ENCODE data around the gene KDM4C. TPM values are rescaled to one million over a fixed set of nuclear protein-coding genes. Genes with fewer than 3 reads are reported as not detected.

The KDM4C gene
- total RNA-seq, 1 donor from 2014 or later, result 18.2 TPM

DNA sequence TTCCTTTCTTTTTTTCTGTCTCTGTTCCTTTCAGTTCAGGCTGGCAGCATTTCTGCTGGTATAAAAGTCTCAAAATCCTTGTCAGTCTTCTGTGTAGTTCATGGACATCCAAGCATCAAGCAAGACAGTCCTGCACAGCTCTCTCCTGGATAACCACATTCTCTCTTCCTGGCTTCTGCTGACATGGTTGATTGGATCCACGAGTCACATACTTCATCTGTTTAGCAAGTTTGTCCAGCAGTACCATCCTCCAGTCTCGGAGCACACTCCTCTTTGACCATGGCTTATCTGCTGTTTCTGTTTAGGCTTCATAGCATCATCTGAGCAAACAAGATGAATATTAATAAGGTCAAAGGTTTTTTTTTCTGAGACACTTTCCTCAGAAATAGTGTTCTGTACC is 220.8 kb downstream of the KDM4C start:
- H3K36me3 Mint-ChIP-seq (ENCODE audit: low read depth, unreplicated experiment), result peaks cover 4% of the 10 kb centered on the region
- H3K27ac Mint-ChIP-seq (ENCODE audit: unreplicated experiment), result no peak overlapping the region
- no peaks in the 10 kb centered on the region for H3K4me1 ChIP-seq (ENCODE audit: insufficient read depth, low read length)
- H3K27ac ChIP-seq (ENCODE audit: low read depth, low read length), result no peak overlapping the region
- no peaks in the 10 kb centered on the region for H3K27me3 ChIP-seq (ENCODE audit: insufficient read depth, low read length)
- H3K27me3 Mint-ChIP-seq (ENCODE audit: low read depth, unreplicated experiment), result no peaks in the 10 kb centered on the region
- no peak for TF ChIP-seq EZH2 (IDR thresholded peaks at IDR 0.05; ENCODE audit: insufficient read depth, low read length)
- TF ChIP-seq, protein P1, sequence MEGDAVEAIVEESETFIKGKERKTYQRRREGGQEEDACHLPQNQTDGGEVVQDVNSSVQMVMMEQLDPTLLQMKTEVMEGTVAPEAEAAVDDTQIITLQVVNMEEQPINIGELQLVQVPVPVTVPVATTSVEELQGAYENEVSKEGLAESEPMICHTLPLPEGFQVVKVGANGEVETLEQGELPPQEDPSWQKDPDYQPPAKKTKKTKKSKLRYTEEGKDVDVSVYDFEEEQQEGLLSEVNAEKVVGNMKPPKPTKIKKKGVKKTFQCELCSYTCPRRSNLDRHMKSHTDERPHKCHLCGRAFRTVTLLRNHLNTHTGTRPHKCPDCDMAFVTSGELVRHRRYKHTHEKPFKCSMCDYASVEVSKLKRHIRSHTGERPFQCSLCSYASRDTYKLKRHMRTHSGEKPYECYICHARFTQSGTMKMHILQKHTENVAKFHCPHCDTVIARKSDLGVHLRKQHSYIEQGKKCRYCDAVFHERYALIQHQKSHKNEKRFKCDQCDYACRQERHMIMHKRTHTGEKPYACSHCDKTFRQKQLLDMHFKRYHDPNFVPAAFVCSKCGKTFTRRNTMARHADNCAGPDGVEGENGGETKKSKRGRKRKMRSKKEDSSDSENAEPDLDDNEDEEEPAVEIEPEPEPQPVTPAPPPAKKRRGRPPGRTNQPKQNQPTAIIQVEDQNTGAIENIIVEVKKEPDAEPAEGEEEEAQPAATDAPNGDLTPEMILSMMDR (IDR thresholded peaks at IDR 0.05; ENCODE audit: insufficient read depth, low read depth, low read length), result no peak
- no peak overlapping the region for H2AFZ ChIP-seq (ENCODE audit: low read depth, low read length)
- H3K4me2 ChIP-seq (ENCODE audit: low read length), result no peak overlapping the region
- no peak overlapping the region for H3K4me3 ChIP-seq (ENCODE audit: insufficient read depth, low read depth, low read length)
- no peaks in the 10 kb centered on the region for H4K20me1 ChIP-seq (ENCODE audit: insufficient read depth, low read length)
- no peak for DNase-seq (ENCODE audit: low read depth)
- no peaks in the 10 kb centered on the region for H3K9me3 ChIP-seq (ENCODE audit: insufficient read depth, low read depth, low read length)
- H3K36me3 ChIP-seq (ENCODE audit: insufficient read depth, low read length), result peaks cover 3% of the 10 kb centered on the region
- no peak overlapping the region for H3K9ac ChIP-seq (ENCODE audit: low read length)
- H3K4me1 Mint-ChIP-seq (ENCODE audit: low read depth, unreplicated experiment), result peaks cover 4% of the 10 kb centered on the region
- no peak overlapping the region for H3K4me3 Mint-ChIP-seq (ENCODE audit: unreplicated experiment)
- FAIRE-seq, result no peak
- no peaks in the 10 kb centered on the region for H3K9me3 Mint-ChIP-seq (ENCODE audit: unreplicated experiment)
- H3K79me2 ChIP-seq (ENCODE audit: insufficient read depth, low read length), result no peaks in the 10 kb centered on the region

DNA sequence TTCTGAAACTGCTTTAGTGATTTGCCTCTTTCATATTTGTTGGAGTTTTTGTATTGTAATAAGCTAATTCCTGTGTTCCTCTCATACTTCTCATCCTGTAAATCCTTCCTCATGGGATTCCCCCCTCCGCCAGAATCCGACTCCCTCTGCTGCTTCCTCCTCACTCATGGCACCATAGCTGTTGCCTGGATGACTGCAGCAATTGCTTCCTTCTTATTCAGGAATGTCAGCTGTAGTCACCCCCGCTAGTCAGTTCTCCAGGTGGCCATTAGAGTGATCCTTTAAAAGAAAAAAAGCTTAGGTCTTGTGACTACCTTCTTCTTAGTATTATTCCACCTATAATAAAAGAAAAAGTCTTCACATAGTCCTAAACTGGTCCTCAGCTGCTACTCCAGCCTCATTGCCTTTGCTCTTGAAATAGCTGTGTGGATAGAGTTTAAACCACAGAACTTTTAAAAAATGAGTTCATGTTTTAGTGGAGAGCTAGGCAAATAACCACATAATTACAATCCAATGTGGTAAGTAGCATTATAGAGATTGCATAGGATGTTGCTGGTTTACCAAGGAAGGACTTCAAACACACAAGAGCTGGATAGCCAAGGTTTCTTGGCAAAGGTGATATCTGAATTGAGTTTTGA is 227.3 kb downstream of the KDM4C start:
- no peak for TF ChIP-seq EZH2 (IDR thresholded peaks at IDR 0.05; ENCODE audit: insufficient read depth, low read length)
- TF ChIP-seq, protein P1 (IDR thresholded peaks at IDR 0.05; ENCODE audit: insufficient read depth, low read depth, low read length), result no peak
- DNase-seq (ENCODE audit: low read depth), result peak; percentile 41
- no peak for FAIRE-seq

DNA sequence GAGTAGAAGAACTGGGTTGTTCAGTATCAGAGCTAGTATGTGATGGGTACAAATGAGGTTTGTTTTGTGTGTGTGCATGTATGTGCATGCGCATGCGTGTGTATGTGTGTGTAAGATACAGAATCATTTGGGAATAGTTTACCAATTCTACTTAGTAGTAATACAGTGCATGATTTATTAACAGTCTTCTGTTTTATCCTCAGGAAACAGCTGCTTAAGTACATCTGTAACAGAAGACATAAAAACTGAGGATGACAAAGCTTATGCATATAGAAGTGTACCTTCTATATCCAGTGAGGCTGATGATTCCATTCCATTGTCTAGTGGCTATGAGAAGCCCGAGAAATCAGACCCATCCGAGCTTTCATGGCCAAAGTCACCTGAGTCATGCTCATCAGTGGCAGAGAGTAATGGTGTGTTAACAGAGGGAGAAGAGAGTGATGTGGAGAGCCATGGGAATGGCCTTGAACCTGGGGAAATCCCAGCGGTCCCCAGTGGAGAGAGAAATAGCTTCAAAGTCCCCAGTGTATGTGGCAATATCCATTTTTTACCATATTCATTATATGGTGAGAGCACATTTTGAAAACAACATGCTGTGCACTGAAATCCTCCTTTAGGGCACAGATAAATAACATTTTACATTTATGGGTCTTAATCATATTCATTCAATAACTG is 228.5 kb downstream of the KDM4C start:
- Histone ChIP-seq H4K20me1 (ENCODE audit: insufficient read depth, low read length) (no peaks in the 10 kb centered on the region), H3K79me2 (ENCODE audit: insufficient read depth, low read length) (no peaks in the 10 kb centered on the region), H3K9me3 (ENCODE audit: insufficient read depth, low read depth, low read length) (no peaks in the 10 kb centered on the region), H3K4me1 (ENCODE audit: insufficient read depth, low read length) (no peaks in the 10 kb centered on the region), H2AFZ (ENCODE audit: low read depth, low read length) (no peak overlapping the region), H3K4me3 (ENCODE audit: insufficient read depth, low read depth, low read length) (no peak overlapping the region), H3K36me3 (ENCODE audit: insufficient read depth, low read length) (peaks cover 3% of the 10 kb centered on the region), H3K4me2 (ENCODE audit: low read length) (no peak overlapping the region), H3K9ac (ENCODE audit: low read length) (no peak overlapping the region), H3K27me3 (ENCODE audit: insufficient read depth, low read length) (no peaks in the 10 kb centered on the region), H3K27ac (ENCODE audit: low read depth, low read length) (no peak overlapping the region)
- FAIRE-seq, result no peak
- Mint-ChIP-seq H3K27ac (ENCODE audit: unreplicated experiment) (no peak overlapping the region), H3K27me3 (ENCODE audit: low read depth, unreplicated experiment) (no peaks in the 10 kb centered on the region), H3K4me3 (ENCODE audit: unreplicated experiment) (no peak overlapping the region), H3K4me1 (ENCODE audit: low read depth, unreplicated experiment) (peaks cover 7% of the 10 kb centered on the region), H3K9me3 (ENCODE audit: unreplicated experiment) (no peaks in the 10 kb centered on the region), H3K36me3 (ENCODE audit: low read depth, unreplicated experiment) (peaks cover 16% of the 10 kb centered on the region)
- TF ChIP-seq, protein P1 (IDR thresholded peaks at IDR 0.05; ENCODE audit: insufficient read depth, low read depth, low read length), result no peak
- no peak for DNase-seq (ENCODE audit: low read depth)

More for the DNA sequence above, 227.3 kb downstream of the KDM4C start:
- Histone ChIP-seq H3K9me3 (ENCODE audit: insufficient read depth, low read depth, low read length) (no peaks in the 10 kb centered on the region), H4K20me1 (ENCODE audit: insufficient read depth, low read length) (no peaks in the 10 kb centered on the region), H3K27me3 (ENCODE audit: insufficient read depth, low read length) (no peaks in the 10 kb centered on the region), H3K4me3 (ENCODE audit: insufficient read depth, low read depth, low read length) (no peak overlapping the region), H3K79me2 (ENCODE audit: insufficient read depth, low read length) (no peaks in the 10 kb centered on the region), H3K4me2 (ENCODE audit: low read length) (no peak overlapping the region), H3K36me3 (ENCODE audit: insufficient read depth, low read length) (peaks cover 3% of the 10 kb centered on the region), H3K4me1 (ENCODE audit: insufficient read depth, low read length) (no peaks in the 10 kb centered on the region), H2AFZ (ENCODE audit: low read depth, low read length) (no peak overlapping the region), H3K9ac (ENCODE audit: low read length) (no peak overlapping the region), H3K27ac (ENCODE audit: low read depth, low read length) (no peak overlapping the region)
- Mint-ChIP-seq H3K27me3 (ENCODE audit: low read depth, unreplicated experiment) (no peaks in the 10 kb centered on the region), H3K4me3 (ENCODE audit: unreplicated experiment) (no peak overlapping the region), H3K27ac (ENCODE audit: unreplicated experiment) (no peak overlapping the region), H3K36me3 (ENCODE audit: low read depth, unreplicated experiment) (peaks cover 16% of the 10 kb centered on the region), H3K4me1 (ENCODE audit: low read depth, unreplicated experiment) (peaks cover 7% of the 10 kb centered on the region), H3K9me3 (ENCODE audit: unreplicated experiment) (no peaks in the 10 kb centered on the region)
